Dermis blood vessel endothelial cell (primary cell): ENCODE measurements around the gene CLPTM1L. TPM values are rescaled to one million over a fixed set of nuclear protein-coding genes. Genes with fewer than 3 reads are reported as not detected.
A peak's percentile ranks its signal among the peaks of the same experiment; 100 is the strongest.

Source experiments
- DNase-seq: peaks from one replicate; pipeline ENCODE4 v3.0.0; 2010
- total RNA-seq: library from RNA; depleted of rRNA; stranded (reverse); fragments of >200 nt; gene quantifications from 2 replicates; pipeline ENCODE4 v1.2.3, GENCODE V29; 2014

CLPTM1L gene
- 234 and 315 TPM in 2 replicates for total RNA-seq

- peak; percentile 92 for DNase-seq
These were observed at the start of gene CLPTM1L for GRCh38 chr5:1344975-1345838. Gene CLPTM1L (minus strand): TSS chr5:1345099. CDS start chr5:1344841, 258 bp downstream.

- no peak for DNase-seq
These were observed 48.9 kb upstream of the CLPTM1L start for GRCh38 chr5:1393571-1394501.

GRCh38 chr5:1392801-1393565, 48.1 kb upstream of the CLPTM1L start:
- no peak for DNase-seq

GRCh38 chr5:1392261-1392660, 47.4 kb upstream of the CLPTM1L start:
- no peak for DNase-seq

- DNase-seq = no peak
These were observed 46.8 kb upstream of the CLPTM1L start for GRCh38 chr5:1391691-1392090.

GRCh38 chr5:1390861-1391600, 46.1 kb upstream of the CLPTM1L start:
- DNase-seq = no peak

- no peak for DNase-seq
These were observed 45.4 kb upstream of the CLPTM1L start for GRCh38 chr5:1390333-1390732.

- DNase-seq = no peak
These were observed 43.6 kb upstream of the CLPTM1L start for GRCh38 chr5:1388383-1388967.

GRCh38 chr5:1387876-1388275, 43.0 kb upstream of the CLPTM1L start:
- no peak for DNase-seq

GRCh38 chr5:1387059-1387755, 42.3 kb upstream of the CLPTM1L start:
- DNase-seq = no peak

- DNase-seq = peak; percentile 52
These were observed 41.4 kb upstream of the CLPTM1L start for GRCh38 chr5:1386274-1386717.

GRCh38 chr5:1385395-1386273, 40.7 kb upstream of the CLPTM1L start:
- peak; percentile 52 for DNase-seq

GRCh38 chr5:1384521-1384920, 39.6 kb upstream of the CLPTM1L start:
- no peak for DNase-seq

- no peak for DNase-seq
These were observed 39.0 kb upstream of the CLPTM1L start for GRCh38 chr5:1383886-1384401.

- no peak for DNase-seq
These were observed 38.4 kb upstream of the CLPTM1L start for GRCh38 chr5:1383344-1383743.

GRCh38 chr5:1382248-1382700, 37.4 kb upstream of the CLPTM1L start:
- DNase-seq = no peak

- DNase-seq = no peak
These were observed 36.7 kb upstream of the CLPTM1L start for GRCh38 chr5:1381370-1382247.

GRCh38 chr5:1380910-1381309, 36.0 kb upstream of the CLPTM1L start:
- DNase-seq = no peak
